Endodermal cell (in vitro differentiated cells): ENCODE data around the gene SGMS1. TPM values are rescaled to one million over a fixed set of nuclear protein-coding genes. Genes with fewer than 3 reads are reported as not detected.

Experiments used
- DNase-seq: peaks from one replicate; pipeline ENCODE4 v3.0.0-alpha.2; 2017
- H3K27ac ChIP-seq: 2 replicates; pipeline ENCODE4 v1.5.1; 2013; ENCODE audit warnings: mild to moderate bottlenecking, low read depth, low read length, moderate library complexity
- H3K27me3 ChIP-seq: 2 replicates; pipeline ENCODE4 v1.6.1; 2013; ENCODE audit warnings: mild to moderate bottlenecking, low read length, moderate library complexity; ENCODE audit not compliant: insufficient read depth, control insufficient read depth, poor library complexity, severe bottlenecking
- H3K36me3 ChIP-seq: 2 replicates; pipeline ENCODE4 v1.7.0; 2013; ENCODE audit warnings: mild to moderate bottlenecking, low read length, moderate library complexity; ENCODE audit not compliant: control insufficient read depth, insufficient read depth
- H3K4me1 ChIP-seq: one replicate; pipeline ENCODE4 v1.7.0; 2013; ENCODE audit warnings: low read length; ENCODE audit not compliant: control insufficient read depth, insufficient read depth
- H3K4me3 ChIP-seq: 2 replicates; pipeline ENCODE4 v1.5.1; 2013; ENCODE audit warnings: mild to moderate bottlenecking, low read length, moderate library complexity
- H3K9ac ChIP-seq: 2 replicates; pipeline ENCODE4 v1.6.1; 2013; ENCODE audit warnings: mild to moderate bottlenecking, low read length, moderate library complexity; ENCODE audit not compliant: poor library complexity, severe bottlenecking; ENCODE audit errors: extremely low read depth
- H3K9me3 ChIP-seq: 2 replicates; pipeline ENCODE4 v1.6.1; 2013; ENCODE audit warnings: mild to moderate bottlenecking, low read length, moderate library complexity; ENCODE audit not compliant: control insufficient read depth
- H3K27ac Mint-ChIP-seq: 2 replicates; pipeline ENCODE4 v1.8.0; 2020; ENCODE audit warnings: mixed read lengths
- H3K27me3 Mint-ChIP-seq: 2 replicates; pipeline ENCODE4 v1.8.0; 2021; ENCODE audit warnings: mild to moderate bottlenecking, mixed read lengths; ENCODE audit not compliant: insufficient read depth
- H3K36me3 Mint-ChIP-seq: 2 replicates; pipeline ENCODE4 v1.8.0; 2020; ENCODE audit warnings: low read depth, mixed read lengths
- H3K4me1 Mint-ChIP-seq: 2 replicates; pipeline ENCODE4 v1.8.0; 2020; ENCODE audit warnings: mixed read lengths
- H3K4me3 Mint-ChIP-seq: 2 replicates; pipeline ENCODE4 v1.8.0; 2020; ENCODE audit warnings: mild to moderate bottlenecking, moderate library complexity, mixed read lengths
- H3K9me3 Mint-ChIP-seq: 2 replicates; pipeline ENCODE4 v1.8.0; 2020; ENCODE audit warnings: mild to moderate bottlenecking, mixed read lengths
- WGBS, 2 experiments: methylation state at CpG; one replicate each; pipeline versions ENCODE4 v1.1.5 to v1.1.7; 2013; ENCODE audit warnings: missing lambda C conversion rate in 2 of 2, mixed read lengths in 1 of 2; ENCODE audit not compliant: insufficient coverage in 1 of 2, insufficient read length in 1 of 2; 5-methylcytosine and 5-hydroxymethylcytosine counted together
- total RNA-seq, 2 donors: library from RNA; stranded (reverse); fragmentation: NEBNext Ultra II Directional in 1 of 2; extraction: Animal tissue kit (Norgen Biotek cat#: 25700) in 1 of 2; gene quantifications; 2 replicates in 1 of 2; 3 replicates in 1 of 2; pipeline ENCODE4 v1.2.1, GENCODE V29; 2021
- TF ChIP-seq, protein P1 (sequence below): fragments of 200-600 bp; sonication (generic); conservative IDR thresholded peaks from 2 replicates; pipeline ENCODE4 v1.5.0; 2021; ENCODE audit warnings: antibody characterized with exemption, mild to moderate bottlenecking

SGMS1 gene
- total RNA-seq, 2 donors from 2014 or later = 12.0 to 14.3 TPM

- H3K4me3 Mint-ChIP-seq = no peak overlapping the region
- no peak overlapping the region for H3K27ac Mint-ChIP-seq
Observed at GRCh38 chr10:50397312-50398140, 226.2 kb downstream of the SGMS1 start.

GRCh38 chr10:50396491-50397311 lies 227.1 kb downstream of the SGMS1 start:
- Mint-ChIP-seq H3K4me1 (no peaks in the 10 kb centered on the region), H3K27me3 (no peaks in the 10 kb centered on the region), H3K9me3 (no peaks in the 10 kb centered on the region), H3K36me3 (no peaks in the 10 kb centered on the region), H3K4me3 (no peak overlapping the region), H3K27ac (no peak overlapping the region)
- WGBS, 2 experiments = 93 to 100% methylated on average over 4 to 7 of the region's 7 CpGs
- H3K27ac ChIP-seq = no peak overlapping the region
- no peaks in the 10 kb centered on the region for H3K36me3 ChIP-seq
- TF ChIP-seq, protein P1, sequence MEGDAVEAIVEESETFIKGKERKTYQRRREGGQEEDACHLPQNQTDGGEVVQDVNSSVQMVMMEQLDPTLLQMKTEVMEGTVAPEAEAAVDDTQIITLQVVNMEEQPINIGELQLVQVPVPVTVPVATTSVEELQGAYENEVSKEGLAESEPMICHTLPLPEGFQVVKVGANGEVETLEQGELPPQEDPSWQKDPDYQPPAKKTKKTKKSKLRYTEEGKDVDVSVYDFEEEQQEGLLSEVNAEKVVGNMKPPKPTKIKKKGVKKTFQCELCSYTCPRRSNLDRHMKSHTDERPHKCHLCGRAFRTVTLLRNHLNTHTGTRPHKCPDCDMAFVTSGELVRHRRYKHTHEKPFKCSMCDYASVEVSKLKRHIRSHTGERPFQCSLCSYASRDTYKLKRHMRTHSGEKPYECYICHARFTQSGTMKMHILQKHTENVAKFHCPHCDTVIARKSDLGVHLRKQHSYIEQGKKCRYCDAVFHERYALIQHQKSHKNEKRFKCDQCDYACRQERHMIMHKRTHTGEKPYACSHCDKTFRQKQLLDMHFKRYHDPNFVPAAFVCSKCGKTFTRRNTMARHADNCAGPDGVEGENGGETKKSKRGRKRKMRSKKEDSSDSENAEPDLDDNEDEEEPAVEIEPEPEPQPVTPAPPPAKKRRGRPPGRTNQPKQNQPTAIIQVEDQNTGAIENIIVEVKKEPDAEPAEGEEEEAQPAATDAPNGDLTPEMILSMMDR = no peak
- H3K4me3 ChIP-seq = no peak overlapping the region
- DNase-seq = no peak
- H3K9me3 ChIP-seq = no peaks in the 10 kb centered on the region
- H3K4me1 ChIP-seq = peaks cover 3% of the 10 kb centered on the region
- no peaks in the 10 kb centered on the region for H3K27me3 ChIP-seq
- no peak overlapping the region for H3K9ac ChIP-seq

More at GRCh38 chr10:50397312-50398140, 226.2 kb downstream of the SGMS1 start:
- TF ChIP-seq, protein P1 = no peak
- H3K36me3 Mint-ChIP-seq = no peaks in the 10 kb centered on the region
- H3K4me1 ChIP-seq = peaks cover 3% of the 10 kb centered on the region
- WGBS, 2 experiments = 91 to 100% methylated on average over 3 to 8 of the region's 8 CpGs
- H3K27ac ChIP-seq = no peak overlapping the region
- H3K4me3 ChIP-seq = no peak overlapping the region
- no peaks in the 10 kb centered on the region for H3K4me1 Mint-ChIP-seq
- H3K27me3 Mint-ChIP-seq = no peaks in the 10 kb centered on the region
- no peaks in the 10 kb centered on the region for H3K36me3 ChIP-seq
- H3K27me3 ChIP-seq = no peaks in the 10 kb centered on the region
- H3K9ac ChIP-seq = no peak overlapping the region
- DNase-seq = no peak
- H3K9me3 Mint-ChIP-seq = no peaks in the 10 kb centered on the region
- no peaks in the 10 kb centered on the region for H3K9me3 ChIP-seq

GRCh38 chr10:50395851-50396250 lies 227.9 kb downstream of the SGMS1 start:
- Histone ChIP-seq H3K36me3 (no peaks in the 10 kb centered on the region), H3K4me3 (no peak overlapping the region), H3K9me3 (no peaks in the 10 kb centered on the region), H3K27ac (no peak overlapping the region), H3K9ac (no peak overlapping the region), H3K4me1 (peaks cover 3% of the 10 kb centered on the region), H3K27me3 (no peaks in the 10 kb centered on the region)
- Mint-ChIP-seq H3K27me3 (no peaks in the 10 kb centered on the region), H3K4me1 (peaks cover 2% of the 10 kb centered on the region), H3K27ac (no peak overlapping the region), H3K9me3 (no peaks in the 10 kb centered on the region), H3K36me3 (no peaks in the 10 kb centered on the region), H3K4me3 (no peak overlapping the region)
- WGBS, 2 experiments = 83 to 92% methylated on average over 1 to 2 of the region's 2 CpGs
- DNase-seq = no peak
- TF ChIP-seq, protein P1 = no peak
